Hematopoietic multipotent progenitor cell treated with erythropoietin and hydrocortisone succinate and interleukin-3 and kit ligand, for 8 days (in vitro differentiated cells): ENCODE results near the gene SERPINE2.
"Not testable (repeated sequence)": the region's sequence is repeated elsewhere in the genome, so short reads cannot be mapped to it uniquely, and the experiment has no call there.

ENCODE experiments used
- DNase-seq: peaks from one replicate; pipeline ENCODE4 v3.0.0-alpha.2; 2015

Gene SERPINE2

GRCh38 chr2:224009605-224010315, 29.3 kb downstream of the SERPINE2 start:
- peak; percentile 73 for DNase-seq

GRCh38 chr2:224008702-224009261, 30.3 kb downstream of the SERPINE2 start:
- peak; percentile 75 for DNase-seq

GRCh38 chr2:224004105-224004695, 34.9 kb downstream of the SERPINE2 start:
- no peak for DNase-seq

GRCh38 chr2:224000662-224001061, 38.4 kb downstream of the SERPINE2 start:
- DNase-seq, result not testable (repeated sequence)

- DNase-seq, result no peak
Measured at GRCh38 chr2:223999862-224000261, 39.2 kb downstream of the SERPINE2 start.

- DNase-seq, result no peak
Measured at GRCh38 chr2:223998948-223999347, 40.1 kb downstream of the SERPINE2 start.

- no peak for DNase-seq
Measured at GRCh38 chr2:223997938-223998337, 41.1 kb downstream of the SERPINE2 start.

GRCh38 chr2:223996391-223996790, 42.7 kb downstream of the SERPINE2 start:
- DNase-seq, result no peak

- no peak for DNase-seq
Measured at GRCh38 chr2:223995569-223995968, 43.5 kb downstream of the SERPINE2 start.

- no peak for DNase-seq
Measured at GRCh38 chr2:223994562-223995162, 44.4 kb downstream of the SERPINE2 start.

- peak; percentile 83 for DNase-seq
Measured at GRCh38 chr2:223993634-223994232, 45.4 kb downstream of the SERPINE2 start.

- DNase-seq, result no peak
Measured at GRCh38 chr2:223991611-223992010, 47.5 kb downstream of the SERPINE2 start.

GRCh38 chr2:223989856-223990232, 49.2 kb downstream of the SERPINE2 start:
- no peak for DNase-seq

- no peak for DNase-seq
Measured at GRCh38 chr2:223989206-223989855, 49.8 kb downstream of the SERPINE2 start.

- DNase-seq, result no peak
Measured at GRCh38 chr2:223981241-223981640, 57.8 kb downstream of the SERPINE2 start.

- DNase-seq, result no peak
Measured at GRCh38 chr2:223980803-223981202, 58.3 kb downstream of the SERPINE2 start.

- no peak for DNase-seq
Measured at GRCh38 chr2:223980397-223980735, 58.7 kb downstream of the SERPINE2 start.

- DNase-seq, result no peak
Measured at GRCh38 chr2:223979730-223980396, 59.2 kb downstream of the SERPINE2 start.

- DNase-seq, result no peak
Measured at GRCh38 chr2:223978451-223978850, 60.6 kb downstream of the SERPINE2 start.

GRCh38 chr2:223976635-223977226, 62.4 kb downstream of the SERPINE2 start:
- DNase-seq, result no peak

- DNase-seq, result no peak
Measured at GRCh38 chr2:223973606-223974005, 65.5 kb downstream of the SERPINE2 start.

- DNase-seq, result no peak
Measured at GRCh38 chr2:223972656-223973102, 66.4 kb downstream of the SERPINE2 start.
